MM.1S (cell line): ENCODE results near the gene LMO7.

ENCODE experiments used
- DNase-seq: peaks from one replicate; pipeline ENCODE4 v3.0.0-alpha.2; 2015
- H2AFZ ChIP-seq: fragments of 300-600 bp; sonication (generic); 2 replicates; pipeline ENCODE4 v1.6.0; 2016; ENCODE audit warnings: antibody characterized with exemption, low read length
- H3F3A ChIP-seq: fragments of 300-600 bp; sonication (generic); 2 replicates; pipeline ENCODE4 v1.6.1; 2016; ENCODE audit warnings: mild to moderate bottlenecking, antibody characterized with exemption, low read length, moderate library complexity, mixed read lengths; ENCODE audit not compliant: insufficient read depth
- H3K27ac ChIP-seq: fragments of 300-600 bp; sonication (generic); 2 replicates; pipeline ENCODE4 v1.5.1; 2016; ENCODE audit warnings: mild to moderate bottlenecking, low read length
- H3K27me3 ChIP-seq: fragments of 300-600 bp; sonication (generic); replicated peaks from 2 replicates; pipeline ENCODE4 v1.6.0; 2016; ENCODE audit warnings: low read length; ENCODE audit not compliant: insufficient read depth
- H3K36me3 ChIP-seq: fragments of 300-600 bp; sonication (generic); replicated peaks from 2 replicates; pipeline ENCODE4 v1.6.1; 2016; ENCODE audit warnings: mild to moderate bottlenecking, low read length, mixed read lengths; ENCODE audit not compliant: insufficient read depth
- H3K4me1 ChIP-seq: fragments of 300-600 bp; sonication (generic); 2 replicates; pipeline ENCODE4 v1.6.1; 2016; ENCODE audit warnings: low read length, mixed read lengths
- H3K4me2 ChIP-seq: fragments of 300-600 bp; sonication (generic); 2 replicates; pipeline ENCODE4 v1.6.0; 2016; ENCODE audit warnings: low read depth, low read length
- H3K4me3 ChIP-seq: fragments of 300-600 bp; sonication (generic); 2 replicates; pipeline ENCODE4 v1.5.1; 2016; ENCODE audit warnings: low read length, mixed read lengths
- H3K79me2 ChIP-seq: fragments of 300-600 bp; sonication (generic); 2 replicates; pipeline ENCODE4 v1.6.1; 2016; ENCODE audit warnings: mixed run types, low read length, mixed read lengths
- H3K9ac ChIP-seq: fragments of 300-600 bp; sonication (generic); 2 replicates; pipeline ENCODE4 v1.6.1; 2016; ENCODE audit warnings: low read length, mixed read lengths
- H3K9me2 ChIP-seq: fragments of 300-600 bp; sonication (generic); replicated peaks from 2 replicates; pipeline ENCODE4 v1.6.1; 2016; ENCODE audit warnings: mild to moderate bottlenecking, low read length, mixed read lengths; ENCODE audit not compliant: insufficient read depth
- H3K9me3 ChIP-seq: fragments of 300-600 bp; sonication (generic); replicated peaks from 2 replicates; pipeline ENCODE4 v1.6.1; 2016; ENCODE audit warnings: mild to moderate bottlenecking, low read length, mixed read lengths; ENCODE audit not compliant: insufficient read depth
- H4K20me1 ChIP-seq: fragments of 300-600 bp; sonication (generic); 2 replicates; pipeline ENCODE4 v1.6.1; 2016; ENCODE audit warnings: mild to moderate bottlenecking, low read length, moderate library complexity, mixed read lengths; ENCODE audit not compliant: insufficient read depth
- CTCF ChIP-seq: fragments of 300-600 bp; sonication (generic); IDR thresholded peaks from 2 replicates; pipeline ENCODE4 v1.5.1; 2016; ENCODE audit warnings: antibody characterized with exemption, low read length, mixed read lengths
- EZH2 ChIP-seq: fragments of 300-600 bp; sonication (generic); optimal IDR thresholded peaks from 2 replicates; pipeline ENCODE3; 2017; ENCODE audit warnings: low read depth, mild to moderate bottlenecking, antibody characterized with exemption, low read length, mixed read lengths
- EZH2phosphoT487 ChIP-seq: fragments of 300-600 bp; sonication (generic); IDR thresholded peaks from 2 replicates; pipeline ENCODE4 v1.6.1; 2018; ENCODE audit warnings: antibody characterized with exemption, low read length

LMO7 gene

GRCh38 chr13:75704194-75704926 is 68.2 kb downstream of the LMO7 start:
- DNase-seq: no peak
- no peak overlapping the region for H3K9ac ChIP-seq
- no peak overlapping the region for H3K27ac ChIP-seq
- H3K79me2 ChIP-seq: no peaks in the 10 kb centered on the region
- no peak overlapping the region for H2AFZ ChIP-seq
- H3K4me3 ChIP-seq: no peak overlapping the region
- H3K4me2 ChIP-seq: no peak overlapping the region
- no peaks in the 10 kb centered on the region for H3K4me1 ChIP-seq
- no peaks in the 10 kb centered on the region for H3K9me3 ChIP-seq
- no peaks in the 10 kb centered on the region for H3K27me3 ChIP-seq
- H3F3A ChIP-seq: no peaks in the 10 kb centered on the region
- no peaks in the 10 kb centered on the region for H4K20me1 ChIP-seq
- TF ChIP-seq EZH2: no peak
- TF ChIP-seq CTCF: no peak
- TF ChIP-seq EZH2phosphoT487: no peak
- no peaks in the 10 kb centered on the region for H3K36me3 ChIP-seq
- H3K9me2 ChIP-seq: no peaks in the 10 kb centered on the region

- no peak for DNase-seq
- Histone ChIP-seq H3K9ac (no peak overlapping the region), H3K27ac (no peak overlapping the region)
Measured at GRCh38 chr13:75704927-75705288, 68.8 kb downstream of the LMO7 start.

GRCh38 chr13:75705395-75705794 is 69.3 kb downstream of the LMO7 start:
- no peaks in the 10 kb centered on the region for H3K27me3 ChIP-seq
- H3K36me3 ChIP-seq: no peaks in the 10 kb centered on the region
- no peaks in the 10 kb centered on the region for H3F3A ChIP-seq
- no peak overlapping the region for H3K4me2 ChIP-seq
- H3K4me3 ChIP-seq: no peak overlapping the region
- no peaks in the 10 kb centered on the region for H3K79me2 ChIP-seq
- DNase-seq: no peak
- no peak overlapping the region for H3K9ac ChIP-seq
- no peaks in the 10 kb centered on the region for H3K9me2 ChIP-seq
- no peaks in the 10 kb centered on the region for H4K20me1 ChIP-seq
- no peak overlapping the region for H3K27ac ChIP-seq
- no peaks in the 10 kb centered on the region for H3K4me1 ChIP-seq
- no peak overlapping the region for H2AFZ ChIP-seq
- H3K9me3 ChIP-seq: no peaks in the 10 kb centered on the region
- TF ChIP-seq EZH2phosphoT487 (no peak), EZH2 (no peak), CTCF (no peak)

More at GRCh38 chr13:75704927-75705288, 68.8 kb downstream of the LMO7 start:
- H3F3A ChIP-seq: no peaks in the 10 kb centered on the region
- no peaks in the 10 kb centered on the region for H3K36me3 ChIP-seq
- no peaks in the 10 kb centered on the region for H3K9me2 ChIP-seq
- no peaks in the 10 kb centered on the region for H4K20me1 ChIP-seq
- TF ChIP-seq CTCF: no peak
- no peak for TF ChIP-seq EZH2
- TF ChIP-seq EZH2phosphoT487: no peak
- no peaks in the 10 kb centered on the region for H3K4me1 ChIP-seq
- no peaks in the 10 kb centered on the region for H3K9me3 ChIP-seq
- no peaks in the 10 kb centered on the region for H3K79me2 ChIP-seq
- H3K4me2 ChIP-seq: no peak overlapping the region
- no peak overlapping the region for H2AFZ ChIP-seq
- H3K27me3 ChIP-seq: no peaks in the 10 kb centered on the region
- no peak overlapping the region for H3K4me3 ChIP-seq
